Measurements from ENCODE around the gene TSC22D1.

Gene TSC22D1

DNA sequence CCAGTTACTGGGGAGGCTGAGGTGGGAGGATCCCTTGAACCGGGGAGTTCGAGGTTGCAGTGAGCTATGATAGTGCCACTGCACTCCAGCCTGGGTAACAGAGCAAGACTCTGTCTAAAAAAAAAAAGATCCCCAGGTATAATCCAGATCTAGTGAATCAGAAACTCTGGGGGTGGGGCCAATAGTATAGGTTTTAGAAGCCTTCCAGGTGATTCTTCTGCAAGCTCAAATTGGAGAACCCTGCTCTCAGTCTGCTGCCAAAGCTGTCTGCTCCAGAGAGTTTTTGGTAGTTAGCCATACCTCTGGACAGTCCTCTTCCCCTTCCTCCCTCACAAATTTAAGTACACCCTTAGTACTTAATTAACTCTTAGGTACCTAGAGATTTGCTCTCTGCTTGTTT lies 174.6 kb downstream of the TSC22D1 start:
- no peak for TF ChIP-seq CTCF (conservative IDR thresholded peaks at IDR 0.05; ENCODE audit: low read length)
- no peak for TF ChIP-seq EZH2phosphoT487 (IDR thresholded peaks at IDR 0.05; ENCODE audit: borderline replicate concordance)
- H3K27me3 ChIP-seq (ENCODE audit: insufficient read depth, low read length, poor library complexity, severe bottlenecking): no peaks in the 10 kb centered on the region
- H3K9me2 ChIP-seq (replicated peaks; ENCODE audit: low read depth, low read length): no peaks in the 10 kb centered on the region
- H4K20me1 ChIP-seq (ENCODE audit: insufficient read depth, low read length, poor library complexity, severe bottlenecking): no peaks in the 10 kb centered on the region
- no peak overlapping the region for H2AFZ ChIP-seq (ENCODE audit: low read length)
- H3K79me2 ChIP-seq (ENCODE audit: insufficient read depth, low read length): no peaks in the 10 kb centered on the region
- no peaks in the 10 kb centered on the region for H3K36me3 ChIP-seq (ENCODE audit: insufficient read depth, low read length)
- no peaks in the 10 kb centered on the region for H3F3A ChIP-seq (ENCODE audit: low read depth)
- no peaks in the 10 kb centered on the region for H3K4me1 ChIP-seq (ENCODE audit: insufficient read depth, low read length, poor library complexity, severe bottlenecking)
- H3K9me3 ChIP-seq (ENCODE audit: insufficient read depth, low read depth, low read length): no peaks in the 10 kb centered on the region
- no peak overlapping the region for H3K9ac ChIP-seq (ENCODE audit: low read depth, low read length, poor library complexity, severe bottlenecking)
- no peak overlapping the region for H3K4me2 ChIP-seq (ENCODE audit: low read depth, low read length, poor library complexity, severe bottlenecking)
- no peak overlapping the region for H3K4me3 ChIP-seq (ENCODE audit: low read length, poor library complexity, severe bottlenecking)

DNA sequence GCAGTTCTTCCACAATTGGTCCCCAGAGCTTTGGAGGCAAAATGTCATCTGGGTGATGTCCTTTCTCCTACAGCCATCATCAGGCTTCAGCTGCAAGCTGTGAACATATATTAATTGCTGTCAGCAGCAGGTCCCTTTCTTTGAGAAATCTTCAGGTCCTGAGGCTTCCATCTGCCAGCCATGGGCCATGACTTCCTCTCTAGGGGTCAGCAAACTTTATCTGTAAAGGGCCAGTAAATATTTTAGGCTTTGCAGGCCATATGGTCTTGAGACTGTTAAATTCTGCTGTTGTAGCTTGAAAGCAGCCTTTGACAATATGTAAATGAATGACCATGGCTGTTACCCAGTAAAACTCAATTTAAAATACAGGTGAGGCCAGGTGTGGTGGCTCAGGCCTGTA lies 175.4 kb downstream of the TSC22D1 start:
- Histone ChIP-seq H3K9me2 (replicated peaks; ENCODE audit: low read depth, low read length) (no peaks in the 10 kb centered on the region), H3K4me1 (ENCODE audit: insufficient read depth, low read length, poor library complexity, severe bottlenecking) (peaks cover 2% of the 10 kb centered on the region), H4K20me1 (ENCODE audit: insufficient read depth, low read length, poor library complexity, severe bottlenecking) (no peaks in the 10 kb centered on the region), H3K27me3 (ENCODE audit: insufficient read depth, low read length, poor library complexity, severe bottlenecking) (no peaks in the 10 kb centered on the region), H3K4me2 (ENCODE audit: low read depth, low read length, poor library complexity, severe bottlenecking) (no peak overlapping the region), H3F3A (ENCODE audit: low read depth) (no peaks in the 10 kb centered on the region), H3K4me3 (ENCODE audit: low read length, poor library complexity, severe bottlenecking) (no peak overlapping the region), H2AFZ (ENCODE audit: low read length) (no peak overlapping the region), H3K9me3 (ENCODE audit: insufficient read depth, low read depth, low read length) (no peaks in the 10 kb centered on the region), H3K79me2 (ENCODE audit: insufficient read depth, low read length) (no peaks in the 10 kb centered on the region), H3K9ac (ENCODE audit: low read depth, low read length, poor library complexity, severe bottlenecking) (no peak overlapping the region), H3K36me3 (ENCODE audit: insufficient read depth, low read length) (no peaks in the 10 kb centered on the region)
- no peak for TF ChIP-seq EZH2phosphoT487 (IDR thresholded peaks at IDR 0.05; ENCODE audit: borderline replicate concordance)
- no peak for TF ChIP-seq CTCF (conservative IDR thresholded peaks at IDR 0.05; ENCODE audit: low read length)

DNA sequence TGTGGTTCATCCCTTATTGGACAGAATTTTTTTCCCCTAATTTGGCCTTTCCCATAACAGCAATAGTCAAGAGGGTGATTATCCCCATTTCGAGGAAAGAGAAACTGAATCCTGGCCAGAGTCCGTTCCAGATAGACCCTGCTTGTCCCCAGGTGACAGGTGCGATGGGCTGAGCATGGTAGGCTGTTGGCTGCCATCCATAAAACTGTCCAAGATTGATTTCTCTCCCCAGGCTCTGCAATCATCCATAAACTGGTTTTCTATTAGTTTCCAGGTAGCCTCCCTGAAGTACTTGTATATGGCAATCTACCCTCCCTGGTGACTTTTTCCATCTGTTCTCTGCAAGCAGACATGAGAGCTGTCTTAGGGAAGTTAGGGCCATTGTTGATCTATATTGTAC lies 177.1 kb downstream of the TSC22D1 start:
- Histone ChIP-seq H3K36me3 (ENCODE audit: insufficient read depth, low read length) (no peaks in the 10 kb centered on the region), H3K9ac (ENCODE audit: low read depth, low read length, poor library complexity, severe bottlenecking) (no peak overlapping the region), H3K4me1 (ENCODE audit: insufficient read depth, low read length, poor library complexity, severe bottlenecking) (peaks cover 2% of the 10 kb centered on the region), H2AFZ (ENCODE audit: low read length) (no peak overlapping the region), H3K9me2 (replicated peaks; ENCODE audit: low read depth, low read length) (no peaks in the 10 kb centered on the region), H3K4me2 (ENCODE audit: low read depth, low read length, poor library complexity, severe bottlenecking) (no peak overlapping the region), H3F3A (ENCODE audit: low read depth) (no peaks in the 10 kb centered on the region), H3K27me3 (ENCODE audit: insufficient read depth, low read length, poor library complexity, severe bottlenecking) (no peaks in the 10 kb centered on the region), H3K79me2 (ENCODE audit: insufficient read depth, low read length) (no peaks in the 10 kb centered on the region), H3K4me3 (ENCODE audit: low read length, poor library complexity, severe bottlenecking) (no peak overlapping the region), H3K9me3 (ENCODE audit: insufficient read depth, low read depth, low read length) (no peaks in the 10 kb centered on the region), H4K20me1 (ENCODE audit: insufficient read depth, low read length, poor library complexity, severe bottlenecking) (no peaks in the 10 kb centered on the region)
- TF ChIP-seq CTCF (conservative IDR thresholded peaks at IDR 0.05; ENCODE audit: low read length) (no peak), EZH2phosphoT487 (IDR thresholded peaks at IDR 0.05; ENCODE audit: borderline replicate concordance) (no peak)
